Smooth muscle cell (in vitro differentiated cells): Measurements from ENCODE around the gene P4HA2. TPM values are rescaled to one million over a fixed set of nuclear protein-coding genes. Genes with fewer than 3 reads are reported as not detected.

Experiments used
- DNase-seq: peaks from one replicate; lab custom pipeline; 2025; ENCODE audit not compliant: unreplicated experiment; lab: John Stamatoyannopoulos, UW
- H2AFZ ChIP-seq: fragments of 200-600 bp; sonication (generic); 2 replicates; pipeline ENCODE4 v1.6.0; 2016; ENCODE audit warnings: antibody characterized with exemption, low read depth, mild to moderate bottlenecking
- H3F3A ChIP-seq: fragments of 200-600 bp; sonication (generic); 2 replicates; pipeline ENCODE4 v1.6.0; 2017; ENCODE audit warnings: antibody characterized with exemption, low read depth
- H3K27ac ChIP-seq: fragments of 200-600 bp; sonication (generic); 2 replicates; pipeline ENCODE4 v1.5.1; 2016; ENCODE audit warnings: low read depth, mild to moderate bottlenecking
- H3K27me3 ChIP-seq: fragments of 200-600 bp; sonication (generic); 2 replicates; pipeline ENCODE4 v1.6.1; 2016; ENCODE audit warnings: low read depth, mild to moderate bottlenecking
- H3K36me3 ChIP-seq: fragments of 200-600 bp; sonication (generic); 2 replicates; pipeline ENCODE4 v1.5.1; 2016; ENCODE audit warnings: low read depth
- H3K4me1 ChIP-seq: fragments of 200-600 bp; sonication (generic); 2 replicates; pipeline ENCODE4 v1.5.1; 2016; ENCODE audit warnings: low read depth
- H3K4me2 ChIP-seq: fragments of 200-600 bp; sonication (generic); 2 replicates; pipeline ENCODE4 v1.6.0; 2016; ENCODE audit warnings: mild to moderate bottlenecking
- H3K4me3 ChIP-seq: fragments of 200-600 bp; sonication (generic); 2 replicates; pipeline ENCODE4 v1.5.1; 2016; ENCODE audit warnings: mild to moderate bottlenecking
- H3K79me2 ChIP-seq: fragments of 200-600 bp; sonication (generic); 2 replicates; pipeline ENCODE4 v1.6.0; 2016; ENCODE audit warnings: low read depth, mild to moderate bottlenecking
- H3K9ac ChIP-seq: fragments of 200-600 bp; sonication (generic); 2 replicates; pipeline ENCODE4 v1.6.0; 2016; ENCODE audit warnings: low read depth
- H3K9me3 ChIP-seq: fragments of 200-600 bp; sonication (generic); replicated peaks from 2 replicates; pipeline ENCODE4 v1.5.1; 2016; ENCODE audit warnings: low read depth
- H4K20me1 ChIP-seq: fragments of 200-600 bp; sonication (generic); 2 replicates; pipeline ENCODE4 v1.6.0; 2016; ENCODE audit warnings: low read depth
- CTCF ChIP-seq: fragments of 200-600 bp; sonication (generic); IDR thresholded peaks from 2 replicates; pipeline ENCODE4 v1.5.1; 2017; ENCODE audit warnings: borderline replicate concordance, mild to moderate bottlenecking, antibody characterized with exemption; ENCODE audit not compliant: insufficient read depth, poor library complexity, severe bottlenecking
- WGBS: methylation state at CpG from one replicate; pipeline ENCODE4 v1.1.7; 2016; ENCODE audit warnings: low lambda C conversion rate; 5-methylcytosine and 5-hydroxymethylcytosine counted together
- polyA plus RNA-seq: library from polyadenylated mRNA; unstranded; fragments of >200 nt; fragmentation: Nextera tagmentation; extraction: Ambion mirVana; gene quantifications from 2 replicates; pipeline ENCODE4 v1.2.1, GENCODE V29; 2016
- total RNA-seq: library from RNA; depleted of rRNA; stranded (reverse); fragments of >200 nt; gene quantifications from 2 replicates; pipeline ENCODE4 v1.2.3, GENCODE V29; 2014

P4HA2 gene
- total and polyA plus RNA-seq, 2 experiments from 2014 or later, result 352 to 707 TPM

- Histone ChIP-seq H3K36me3 (no peaks in the 10 kb centered on the region), H3K9ac (no peak overlapping the region), H3K4me1 (peaks cover 8% of the 10 kb centered on the region), H4K20me1 (peaks cover 81% of the 10 kb centered on the region), H3K79me2 (no peaks in the 10 kb centered on the region), H3K27me3 (no peaks in the 10 kb centered on the region), H3F3A (peaks cover 6% of the 10 kb centered on the region), H3K4me2 (no peak overlapping the region), H3K9me3 (no peaks in the 10 kb centered on the region), H3K4me3 (no peak overlapping the region), H3K27ac (no peak overlapping the region), H2AFZ (no peak overlapping the region)
- DNase-seq, result no peak
- WGBS, result 94% methylated on average over 76 of the region's 77 CpGs
- TF ChIP-seq CTCF, result no peak
Observed at GRCh38 chr5:132271251-132272246, 43.9 kb upstream of the P4HA2 start.

GRCh38 chr5:132270706-132271105, 43.1 kb upstream of the P4HA2 start:
- no peak overlapping the region for H3K9ac ChIP-seq
- no peak overlapping the region for H3K4me3 ChIP-seq
- H3K27ac ChIP-seq, result no peak overlapping the region
- DNase-seq, result no peak
- H3K27me3 ChIP-seq, result no peaks in the 10 kb centered on the region
- H4K20me1 ChIP-seq, result peaks cover 88% of the 10 kb centered on the region
- TF ChIP-seq CTCF, result no peak
- peaks cover 8% of the 10 kb centered on the region for H3K4me1 ChIP-seq
- no peaks in the 10 kb centered on the region for H3K9me3 ChIP-seq
- H3K36me3 ChIP-seq, result no peaks in the 10 kb centered on the region
- no peaks in the 10 kb centered on the region for H3K79me2 ChIP-seq
- H3F3A ChIP-seq, result peaks cover 6% of the 10 kb centered on the region
- WGBS, result 94% methylated on average over 6 of the region's 6 CpGs
- H2AFZ ChIP-seq, result no peak overlapping the region
- no peak overlapping the region for H3K4me2 ChIP-seq

GRCh38 chr5:132270335-132270665, 42.6 kb upstream of the P4HA2 start:
- Histone ChIP-seq H3K9me3 (no peaks in the 10 kb centered on the region), H3K79me2 (no peaks in the 10 kb centered on the region), H3K36me3 (no peaks in the 10 kb centered on the region), H2AFZ (no peak overlapping the region), H3K27me3 (no peaks in the 10 kb centered on the region), H3K4me1 (peaks cover 8% of the 10 kb centered on the region), H3K9ac (no peak overlapping the region), H4K20me1 (peaks cover 88% of the 10 kb centered on the region), H3F3A (peaks cover 6% of the 10 kb centered on the region), H3K27ac (no peak overlapping the region), H3K4me2 (no peak overlapping the region), H3K4me3 (no peak overlapping the region)
- WGBS, result 93% methylated on average over 1 of the region's 1 CpG
- no peak for TF ChIP-seq CTCF
- DNase-seq, result no peak
